Testis (tissue), 2 donors: Measurements from ENCODE around the gene SPINK1.

Source experiments
- POLR2A ChIP-seq: fragments of 450-650 bp; IDR thresholded peaks from one replicate; pipeline ENCODE4 v1.6.1; 2017; ENCODE audit warnings: antibody characterized with exemption, mild to moderate bottlenecking, moderate library complexity
- TF ChIP-seq, protein P1 (sequence below), 3 experiments: fragments of 450-650 bp in 2 of 3; fragments of 200-600 bp in 1 of 3; sonication (generic) in 1 of 3; IDR thresholded peaks; one replicate each; pipeline ENCODE4 v1.5.1; 2016 to 2019; ENCODE audit warnings: antibody characterized with exemption in 3 of 3, mild to moderate bottlenecking in 2 of 3, moderate library complexity in 1 of 3

DNA sequence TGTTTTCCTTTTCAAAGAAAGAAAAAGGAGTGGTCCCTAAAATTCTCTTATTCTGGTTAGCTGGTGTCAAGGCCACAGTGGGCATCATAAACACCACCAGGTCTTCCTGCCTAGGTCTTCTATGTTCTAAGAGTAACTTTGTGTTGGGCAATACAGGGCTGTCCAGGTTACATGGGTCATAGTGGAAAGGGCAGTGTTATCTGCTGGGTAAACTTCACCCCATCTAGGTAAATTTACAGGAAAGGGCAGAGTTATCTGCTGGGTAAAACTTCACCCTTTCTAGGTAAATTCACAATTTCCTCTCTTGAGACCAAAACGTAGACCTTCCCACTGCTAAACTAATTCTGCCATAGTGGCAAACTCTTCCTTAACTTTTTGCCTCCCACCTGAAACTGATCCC, 30.0 kb downstream of the SPINK1 start:
- TF ChIP-seq POLR2A, result no peak
- TF ChIP-seq, protein P1, sequence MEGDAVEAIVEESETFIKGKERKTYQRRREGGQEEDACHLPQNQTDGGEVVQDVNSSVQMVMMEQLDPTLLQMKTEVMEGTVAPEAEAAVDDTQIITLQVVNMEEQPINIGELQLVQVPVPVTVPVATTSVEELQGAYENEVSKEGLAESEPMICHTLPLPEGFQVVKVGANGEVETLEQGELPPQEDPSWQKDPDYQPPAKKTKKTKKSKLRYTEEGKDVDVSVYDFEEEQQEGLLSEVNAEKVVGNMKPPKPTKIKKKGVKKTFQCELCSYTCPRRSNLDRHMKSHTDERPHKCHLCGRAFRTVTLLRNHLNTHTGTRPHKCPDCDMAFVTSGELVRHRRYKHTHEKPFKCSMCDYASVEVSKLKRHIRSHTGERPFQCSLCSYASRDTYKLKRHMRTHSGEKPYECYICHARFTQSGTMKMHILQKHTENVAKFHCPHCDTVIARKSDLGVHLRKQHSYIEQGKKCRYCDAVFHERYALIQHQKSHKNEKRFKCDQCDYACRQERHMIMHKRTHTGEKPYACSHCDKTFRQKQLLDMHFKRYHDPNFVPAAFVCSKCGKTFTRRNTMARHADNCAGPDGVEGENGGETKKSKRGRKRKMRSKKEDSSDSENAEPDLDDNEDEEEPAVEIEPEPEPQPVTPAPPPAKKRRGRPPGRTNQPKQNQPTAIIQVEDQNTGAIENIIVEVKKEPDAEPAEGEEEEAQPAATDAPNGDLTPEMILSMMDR (IDR thresholded peaks at IDR 0.05), result no peak
